Astrocyte of the cerebellum (primary cell): Measurements from ENCODE around the gene KIF1A.

ENCODE experiments used
- DNase-seq: peaks from one replicate; pipeline ENCODE4 v3.0.0-alpha.2; 2011; ENCODE audit warnings: low read depth
- H3K4me3 ChIP-seq: 2 replicates; pipeline ENCODE4 v1.5.1; 2011; ENCODE audit warnings: mild to moderate bottlenecking, low read depth, low read length, moderate library complexity
- in situ Hi-C: cut with HindIII; loops from 2 replicates; pipeline ENCODE4 v1.10.0; 2017; ENCODE audit warnings: low sequenced_read_pairs
- TF ChIP-seq, protein P1 (sequence below): IDR thresholded peaks from 2 replicates; pipeline ENCODE4 v1.5.1; 2012; ENCODE audit warnings: low read length, low read depth, moderate library complexity, mild to moderate bottlenecking; ENCODE audit errors: missing control alignments

The KIF1A gene

DNA sequence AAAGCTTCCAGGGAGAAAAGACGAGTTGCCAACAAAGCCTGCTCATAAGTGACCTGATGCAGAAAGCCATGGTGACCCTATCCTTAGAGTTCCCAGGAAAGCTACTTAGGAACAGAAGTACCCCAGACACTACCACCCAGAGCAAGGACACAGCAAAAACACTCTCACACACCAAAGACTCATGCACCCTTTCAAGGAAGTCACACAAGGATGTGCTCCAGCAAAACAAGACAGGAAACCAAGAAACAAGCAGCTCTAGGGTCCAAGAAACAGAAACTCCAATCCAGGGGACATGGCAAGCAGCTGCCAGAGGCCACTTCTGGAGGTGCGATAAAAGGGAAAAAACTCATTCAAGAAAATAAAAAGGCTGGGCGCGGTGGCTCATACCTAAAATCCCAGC is 5.7 kb downstream of the KIF1A start:
- TF ChIP-seq, protein P1, sequence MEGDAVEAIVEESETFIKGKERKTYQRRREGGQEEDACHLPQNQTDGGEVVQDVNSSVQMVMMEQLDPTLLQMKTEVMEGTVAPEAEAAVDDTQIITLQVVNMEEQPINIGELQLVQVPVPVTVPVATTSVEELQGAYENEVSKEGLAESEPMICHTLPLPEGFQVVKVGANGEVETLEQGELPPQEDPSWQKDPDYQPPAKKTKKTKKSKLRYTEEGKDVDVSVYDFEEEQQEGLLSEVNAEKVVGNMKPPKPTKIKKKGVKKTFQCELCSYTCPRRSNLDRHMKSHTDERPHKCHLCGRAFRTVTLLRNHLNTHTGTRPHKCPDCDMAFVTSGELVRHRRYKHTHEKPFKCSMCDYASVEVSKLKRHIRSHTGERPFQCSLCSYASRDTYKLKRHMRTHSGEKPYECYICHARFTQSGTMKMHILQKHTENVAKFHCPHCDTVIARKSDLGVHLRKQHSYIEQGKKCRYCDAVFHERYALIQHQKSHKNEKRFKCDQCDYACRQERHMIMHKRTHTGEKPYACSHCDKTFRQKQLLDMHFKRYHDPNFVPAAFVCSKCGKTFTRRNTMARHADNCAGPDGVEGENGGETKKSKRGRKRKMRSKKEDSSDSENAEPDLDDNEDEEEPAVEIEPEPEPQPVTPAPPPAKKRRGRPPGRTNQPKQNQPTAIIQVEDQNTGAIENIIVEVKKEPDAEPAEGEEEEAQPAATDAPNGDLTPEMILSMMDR = no peak
- DNase-seq = no peak
- in situ Hi-C loops = no loop called here
- H3K4me3 ChIP-seq = no peak overlapping the region

DNA sequence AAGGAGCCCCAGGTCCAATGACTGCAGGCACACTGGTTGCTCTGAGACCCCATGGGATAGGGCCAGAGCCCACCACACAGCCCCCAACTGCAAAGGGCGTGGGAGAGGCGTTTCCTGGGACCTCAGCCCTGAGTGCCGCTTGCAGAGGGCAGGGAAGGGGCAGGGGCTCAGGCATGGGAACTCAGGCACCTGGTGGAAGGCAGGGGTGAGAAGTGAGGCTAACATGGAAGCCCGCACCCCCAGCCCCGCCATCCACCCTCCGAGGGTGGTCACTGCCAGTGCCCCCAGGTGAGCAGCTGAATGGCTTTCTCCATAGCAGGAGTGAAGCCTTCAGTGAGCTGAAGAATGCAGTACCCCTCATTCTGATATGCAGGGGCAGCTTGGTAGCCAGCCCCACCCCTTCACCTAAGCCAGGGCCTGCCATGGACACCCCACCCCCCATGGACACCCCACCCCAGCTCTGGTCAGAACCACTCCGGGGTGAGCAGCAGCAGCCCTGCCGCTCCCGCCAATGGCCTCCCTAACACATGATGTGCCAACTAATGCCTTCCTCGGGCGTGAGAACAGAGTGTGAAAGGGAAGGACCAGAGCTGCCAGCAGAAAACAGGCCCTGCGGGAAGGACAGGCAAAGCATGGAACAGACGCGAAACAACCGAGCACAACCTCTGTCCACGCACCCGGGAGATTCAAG is 6.6 kb downstream of the KIF1A start:
- in situ Hi-C loops = no loop called here

DNA sequence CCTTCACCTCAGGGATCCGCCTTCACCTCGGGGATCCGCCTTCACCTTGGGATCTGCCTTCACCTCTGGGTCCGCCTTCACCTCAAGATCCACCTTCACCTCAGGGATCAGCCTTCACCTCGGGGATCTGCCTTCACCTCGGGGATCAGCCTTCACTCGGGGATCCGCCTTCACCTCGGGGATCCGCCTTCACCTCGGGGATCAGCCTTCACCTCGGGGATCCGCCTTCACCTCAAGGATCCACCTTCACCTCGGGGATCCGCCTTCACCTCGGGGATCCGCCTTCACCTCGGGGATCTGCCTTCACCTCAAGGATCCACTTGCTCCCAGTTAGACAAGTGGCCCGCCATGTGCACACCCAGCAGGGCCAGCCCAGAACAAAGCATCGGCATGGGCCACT is 7.3 kb downstream of the KIF1A start:
- H3K4me3 ChIP-seq = no peak overlapping the region
- in situ Hi-C loops = no loop called here
- TF ChIP-seq, protein P1 = no peak
- DNase-seq = no peak

More for the DNA sequence above, 6.6 kb downstream of the KIF1A start:
- no peak overlapping the region for H3K4me3 ChIP-seq
- no peak for DNase-seq
- TF ChIP-seq, protein P1 = no peak

DNA sequence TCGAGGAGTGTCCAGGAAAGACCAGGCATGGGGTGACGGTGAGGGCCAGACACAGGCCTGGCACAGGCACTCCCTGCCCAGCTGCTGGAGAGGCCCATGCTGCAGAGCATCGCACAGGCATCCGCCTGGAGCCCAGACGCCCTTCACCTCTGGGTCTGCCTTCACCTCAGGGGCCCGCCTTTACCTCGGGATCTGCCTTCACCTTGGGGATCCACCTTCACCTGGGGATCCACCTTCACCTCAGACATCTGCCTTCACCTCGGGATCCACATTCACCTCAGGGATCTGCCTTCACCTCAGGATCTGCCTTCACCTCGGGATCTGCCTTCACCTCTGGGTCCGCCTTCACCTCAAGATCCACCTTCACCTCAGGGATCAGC is 7.7 kb downstream of the KIF1A start:
- TF ChIP-seq, protein P1 = no peak
- no peak overlapping the region for H3K4me3 ChIP-seq
- in situ Hi-C loops = no loop called here
- no peak for DNase-seq

DNA sequence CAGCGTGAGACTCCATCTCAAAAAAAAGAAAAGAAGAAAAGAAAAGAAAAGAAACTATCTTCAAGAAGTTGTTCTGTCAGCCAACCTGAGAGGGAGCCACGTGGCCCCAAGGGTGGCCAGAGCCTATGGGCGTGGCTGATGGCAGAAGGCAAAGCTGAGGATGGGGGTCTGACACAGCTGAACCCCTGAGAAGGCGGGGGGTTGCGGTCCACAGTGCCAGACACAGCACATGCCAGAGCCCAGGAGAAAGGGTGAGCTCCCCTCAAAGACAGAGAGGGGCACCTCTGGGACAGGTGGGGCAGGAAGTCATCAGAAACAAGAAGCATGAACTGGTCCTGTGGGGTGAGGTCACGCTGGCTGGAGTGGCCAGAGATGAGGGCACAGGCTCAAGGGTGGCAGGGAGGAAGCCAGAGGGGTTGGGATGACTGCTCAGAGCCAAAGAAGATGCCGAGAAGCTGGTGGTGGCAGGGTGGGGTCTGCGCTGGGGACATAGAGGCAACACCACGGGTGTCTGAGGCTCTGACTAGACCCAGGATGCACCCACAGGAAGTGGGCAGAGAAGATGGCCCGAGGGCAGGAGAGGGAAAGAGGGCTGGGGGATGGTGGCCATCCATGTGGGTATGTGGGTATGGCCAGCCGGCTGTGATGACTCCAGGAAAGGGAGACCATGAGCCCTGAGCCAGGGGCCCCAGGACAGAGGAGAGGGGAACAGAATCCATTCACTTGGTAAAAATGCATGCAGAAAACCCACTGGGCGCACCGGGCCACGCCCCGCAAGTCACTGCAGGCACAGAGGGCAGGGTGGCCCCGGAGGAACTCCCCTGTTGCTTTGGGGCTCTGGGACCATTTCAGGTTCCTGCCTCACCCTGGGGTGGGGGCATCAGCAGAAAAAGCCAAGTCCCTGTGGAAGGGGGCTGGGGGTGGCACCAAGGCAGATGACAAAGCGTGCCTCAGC is 8.4 kb downstream of the KIF1A start:
- no peak for DNase-seq
- in situ Hi-C loops = no loop called here
- no peak overlapping the region for H3K4me3 ChIP-seq

DNA sequence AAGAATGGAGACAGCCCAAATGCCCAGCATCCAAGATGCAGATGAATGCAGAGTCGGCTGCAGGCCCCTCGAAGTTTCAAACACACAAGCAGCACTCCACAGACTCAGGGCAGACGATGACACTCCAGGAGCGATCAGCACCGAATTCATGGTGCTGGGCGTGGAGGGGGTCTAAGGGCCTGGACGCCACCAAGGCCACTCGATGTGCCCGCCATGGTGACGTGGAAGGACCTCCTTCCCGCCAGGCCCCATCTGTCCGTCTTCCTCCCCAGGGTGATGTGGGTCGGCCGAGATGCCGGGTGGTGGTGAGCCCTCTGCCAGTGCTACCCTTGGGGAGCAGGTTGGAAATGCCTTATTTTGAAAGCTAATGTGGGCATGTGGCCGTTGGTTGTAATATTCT is 9.4 kb downstream of the KIF1A start:
- in situ Hi-C loops = no loop called here

More for the DNA sequence above, 8.4 kb downstream of the KIF1A start:
- TF ChIP-seq, protein P1 = no peak

More for the DNA sequence above, 9.4 kb downstream of the KIF1A start:
- no peak overlapping the region for H3K4me3 ChIP-seq
- TF ChIP-seq, protein P1 = no peak
- no peak for DNase-seq
